C4-2B (cell line): ENCODE measurements around the gene MID2.

Source experiments
- CTCF ChIP-seq: fragments of 450-650 bp; conservative IDR thresholded peaks from 2 replicates; pipeline ENCODE4 v1.5.1; 2017; ENCODE audit warnings: mild to moderate bottlenecking
- ZFX ChIP-seq: fragments of 450-650 bp; IDR thresholded peaks from 2 replicates; pipeline ENCODE4 v1.6.1; 2017

GRCh38 chrX:107787827-107788226, 37.8 kb upstream of the MID2 start:
- TF ChIP-seq CTCF (no peak), ZFX (no peak)
